NCI-H1436 (cell line): Measurements from ENCODE around the gene ITSN2.
"Not testable (repeated sequence)": the region's sequence is repeated elsewhere in the genome, so short reads cannot be mapped to it uniquely, and the experiment has no call there.

Source experiments
- DNase-seq: peaks from one replicate; lab custom pipeline; 2025; lab: John Stamatoyannopoulos, UW

The ITSN2 gene

GRCh38 chr2:24211408-24211807 is 148.9 kb downstream of the ITSN2 start:
- no peak for DNase-seq

GRCh38 chr2:24210723-24211122 is 149.6 kb downstream of the ITSN2 start:
- DNase-seq: no peak

GRCh38 chr2:24210106-24210455 is 150.3 kb downstream of the ITSN2 start:
- DNase-seq: no peak

GRCh38 chr2:24209389-24210105 is 150.8 kb downstream of the ITSN2 start:
- no peak for DNase-seq

GRCh38 chr2:24208490-24208889 is 151.8 kb downstream of the ITSN2 start:
- no peak for DNase-seq

- no peak for DNase-seq
Measured at GRCh38 chr2:24207359-24207758, 153.0 kb downstream of the ITSN2 start.

GRCh38 chr2:24206714-24207113 is 153.6 kb downstream of the ITSN2 start:
- no peak for DNase-seq

GRCh38 chr2:24206242-24206641 is 154.1 kb downstream of the ITSN2 start:
- no peak for DNase-seq

GRCh38 chr2:24205131-24205530 is 155.2 kb downstream of the ITSN2 start:
- DNase-seq: no peak

- no peak for DNase-seq
Measured at GRCh38 chr2:24204505-24204904, 155.8 kb downstream of the ITSN2 start.

GRCh38 chr2:24203787-24204150 is 156.6 kb downstream of the ITSN2 start:
- no peak for DNase-seq

GRCh38 chr2:24203029-24203786 is 157.1 kb downstream of the ITSN2 start:
- no peak for DNase-seq

GRCh38 chr2:24200799-24201198 is 159.5 kb downstream of the ITSN2 start:
- no peak for DNase-seq

GRCh38 chr2:24199968-24200590 is 160.3 kb downstream of the ITSN2 start:
- DNase-seq: no peak

GRCh38 chr2:24197213-24197612 is 163.1 kb downstream of the ITSN2 start:
- DNase-seq: not testable (repeated sequence)

- no peak for DNase-seq
Measured at GRCh38 chr2:24191848-24192247, 168.5 kb downstream of the ITSN2 start.

- no peak for DNase-seq
Measured at GRCh38 chr2:24191156-24191555, 169.2 kb downstream of the ITSN2 start.

- no peak for DNase-seq
Measured at GRCh38 chr2:24190503-24190902, 169.8 kb downstream of the ITSN2 start.

GRCh38 chr2:24189551-24189950 is 170.8 kb downstream of the ITSN2 start:
- no peak for DNase-seq

- DNase-seq: no peak
Measured at GRCh38 chr2:24183366-24184069, 176.8 kb downstream of the ITSN2 start.

GRCh38 chr2:24182507-24182906 is 177.8 kb downstream of the ITSN2 start:
- DNase-seq: no peak

GRCh38 chr2:24181849-24182248 is 178.5 kb downstream of the ITSN2 start:
- DNase-seq: no peak

GRCh38 chr2:24179683-24180082 is 180.7 kb downstream of the ITSN2 start:
- DNase-seq: no peak
